Activated CD4-positive, alpha-beta T cell treated with anti-CD3 and anti-CD28 coated beads, Interleukin-2, amount 50 U/mL, for 16 hours (primary cell): ENCODE measurements around the gene BCL7B.
"Not testable (repeated sequence)": the region's sequence is repeated elsewhere in the genome, so short reads cannot be mapped to it uniquely, and the experiment has no call there.

Source experiments
- DNase-seq: peaks from one replicate; pipeline ENCODE4 v3.0.0-alpha.2; 2020

Gene BCL7B

GRCh38 chr7:73570977-73571376, 13.5 kb upstream of the BCL7B start:
- no peak for DNase-seq

GRCh38 chr7:73570521-73570920, 13.0 kb upstream of the BCL7B start:
- DNase-seq = no peak

- no peak for DNase-seq
Observed at GRCh38 chr7:73569042-73569608, 11.6 kb upstream of the BCL7B start.

- no peak for DNase-seq
Observed at GRCh38 chr7:73567846-73568685, 10.6 kb upstream of the BCL7B start.

GRCh38 chr7:73567140-73567539, 9.7 kb upstream of the BCL7B start:
- no peak for DNase-seq

GRCh38 chr7:73566431-73566830, 8.9 kb upstream of the BCL7B start:
- DNase-seq = not testable (repeated sequence)

DNA sequence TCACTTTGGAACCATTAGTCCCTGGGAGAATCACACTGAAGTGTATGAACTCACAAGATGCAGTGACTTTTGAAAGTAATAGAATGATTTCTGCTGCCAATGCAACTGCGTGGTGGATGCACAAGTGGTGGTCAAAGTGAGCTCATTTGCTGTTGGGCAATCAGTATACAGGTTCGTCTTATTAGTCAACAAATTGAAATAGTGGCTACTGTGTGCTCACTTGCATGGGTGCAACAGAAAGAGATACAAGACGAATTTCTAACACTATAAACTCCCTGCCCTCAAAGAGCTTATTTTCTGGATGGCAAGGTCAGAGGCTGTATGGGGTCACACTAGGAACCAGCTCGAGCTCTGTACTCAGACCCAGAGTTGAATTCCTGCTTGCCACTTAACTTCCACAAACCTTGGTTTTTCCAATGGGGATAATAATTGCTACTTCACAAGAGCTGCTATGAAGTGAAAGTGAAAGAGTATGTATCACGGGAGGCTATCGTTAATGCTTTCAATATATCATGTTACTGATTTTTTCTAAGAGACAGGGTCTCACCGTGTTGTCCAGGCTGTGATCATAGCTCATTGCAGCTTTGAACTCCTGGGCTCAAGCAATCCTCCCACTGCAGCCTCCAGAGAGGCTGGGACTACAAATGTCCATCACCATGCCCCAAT, 8.3 kb upstream of the BCL7B start:
- no peak for DNase-seq

DNA sequence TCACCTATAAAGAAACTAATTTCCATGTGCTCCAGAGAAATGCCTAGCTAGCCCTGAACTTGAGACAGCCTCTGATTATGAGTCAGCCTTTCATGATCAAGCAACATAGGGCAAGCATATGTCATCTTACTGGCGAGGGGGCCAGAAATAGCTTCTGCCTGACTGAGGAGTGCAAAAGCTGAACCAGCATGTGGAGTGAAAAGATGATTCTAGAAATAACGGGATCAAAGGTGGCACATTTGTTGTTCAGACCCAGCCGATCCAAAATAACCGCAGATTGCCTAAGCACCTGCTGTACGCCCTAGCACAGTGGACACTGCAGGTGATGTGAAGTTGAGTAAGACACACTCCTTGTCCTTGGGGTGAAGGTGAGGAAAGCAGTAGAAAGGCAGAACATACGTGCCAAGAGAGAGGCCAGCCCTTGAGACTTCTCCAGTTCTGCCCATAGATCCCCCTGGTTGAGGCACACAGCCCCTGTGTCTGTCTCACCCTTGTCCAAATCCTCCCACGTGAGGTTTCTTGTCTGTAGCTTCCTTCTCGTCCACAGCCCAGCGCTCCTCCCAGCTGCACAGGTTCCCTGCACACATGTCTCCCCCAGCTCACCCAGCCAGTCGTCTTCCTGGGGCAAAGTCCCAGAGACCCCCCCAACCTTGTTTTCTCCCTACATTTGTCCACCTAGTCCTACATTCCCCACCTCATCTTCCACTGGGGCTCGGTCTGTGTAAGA, 2.8 kb upstream of the BCL7B start:
- peak; percentile 46 for DNase-seq

- DNase-seq = peak; percentile 94
Observed at GRCh38 chr7:73557108-73557396, 438 bp downstream of the BCL7B start.

GRCh38 chr7:73556208-73557107, 1.0 kb downstream of the BCL7B start:
- DNase-seq = no peak

DNA sequence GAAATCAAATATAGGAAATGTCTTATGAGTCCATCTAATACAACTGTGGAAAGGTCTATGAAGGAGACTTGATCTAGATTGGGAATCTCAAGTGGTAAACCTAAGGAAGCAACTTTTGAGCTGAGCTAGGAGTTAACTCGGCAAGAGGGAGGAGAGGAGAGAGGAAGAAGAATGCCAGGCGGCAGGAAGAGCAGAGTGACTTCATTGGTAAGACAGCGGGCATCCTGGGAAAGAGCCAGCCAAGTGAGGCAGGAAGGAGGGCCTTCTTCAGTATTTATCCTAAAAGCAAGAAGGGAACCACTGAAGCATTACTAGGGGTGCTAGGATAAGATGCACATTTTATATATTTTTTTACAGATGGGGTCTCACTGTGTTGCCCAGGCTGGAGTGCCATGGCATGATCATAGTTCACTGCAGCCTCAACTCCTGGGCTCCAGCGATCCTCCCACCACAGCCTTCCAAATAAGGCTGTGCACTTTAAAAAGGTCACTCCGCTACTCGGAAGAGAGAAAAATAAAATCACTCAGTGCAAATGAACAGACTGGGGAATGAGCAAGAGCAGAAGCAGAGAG, 2.0 kb downstream of the BCL7B start:
- DNase-seq = no peak

DNA sequence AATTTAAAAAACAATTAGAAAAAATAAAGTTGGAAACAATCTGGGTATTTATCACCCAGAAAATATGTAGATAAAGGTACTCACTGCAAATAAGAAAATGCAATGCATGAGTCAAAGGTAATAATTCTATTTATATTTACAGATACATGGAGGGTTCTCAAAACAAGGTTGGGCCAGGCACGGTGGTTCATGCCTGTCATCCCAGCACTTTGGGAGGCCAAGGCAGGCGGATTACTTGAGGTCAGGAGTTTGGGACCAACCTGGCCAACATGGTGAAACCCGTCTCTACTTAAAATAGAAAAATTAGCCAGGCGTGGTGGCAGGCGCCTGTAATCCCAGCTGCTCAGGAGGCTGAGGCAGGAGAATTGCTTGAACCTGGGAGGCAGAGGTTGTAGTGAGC, 7.4 kb downstream of the BCL7B start:
- DNase-seq = not testable (repeated sequence)

DNA sequence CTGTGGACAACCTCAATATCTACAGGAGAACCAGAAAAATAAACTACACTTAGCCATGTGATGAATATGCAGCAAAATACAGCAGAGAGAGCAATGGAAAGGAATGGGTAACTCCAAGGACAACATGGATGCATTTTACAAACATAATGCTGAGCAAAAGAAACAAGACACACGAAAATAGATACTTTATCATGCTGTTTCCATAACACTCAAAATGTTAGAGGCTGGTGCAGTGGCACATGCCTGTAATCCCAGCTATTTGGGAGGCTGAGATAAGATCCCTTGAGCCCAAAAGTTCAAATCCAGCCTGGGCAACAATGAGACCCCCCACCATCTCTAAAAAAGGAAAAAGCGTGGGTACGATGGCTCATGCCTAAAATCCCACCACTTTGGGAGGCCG, 8.3 kb downstream of the BCL7B start:
- DNase-seq = no peak

DNA sequence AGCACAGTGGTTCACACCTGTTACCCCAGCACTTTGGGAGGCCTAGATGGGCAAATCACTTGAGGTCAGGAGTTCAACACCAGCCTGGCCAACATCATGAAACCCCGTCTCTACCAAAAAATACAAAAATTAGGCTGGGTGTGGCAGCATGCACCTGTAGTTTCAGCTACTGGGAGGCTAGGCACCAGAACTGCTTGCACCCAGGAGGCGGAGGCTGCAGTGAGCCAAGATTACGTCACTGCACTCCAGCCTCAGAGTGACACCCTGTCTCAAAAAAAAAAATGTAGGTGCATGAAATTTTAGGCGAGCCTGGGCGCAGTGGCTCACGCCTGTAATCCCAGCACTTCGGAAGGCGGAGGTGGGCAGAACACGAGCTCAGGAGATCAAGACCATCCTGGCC, 9.6 kb downstream of the BCL7B start:
- no peak for DNase-seq

DNA sequence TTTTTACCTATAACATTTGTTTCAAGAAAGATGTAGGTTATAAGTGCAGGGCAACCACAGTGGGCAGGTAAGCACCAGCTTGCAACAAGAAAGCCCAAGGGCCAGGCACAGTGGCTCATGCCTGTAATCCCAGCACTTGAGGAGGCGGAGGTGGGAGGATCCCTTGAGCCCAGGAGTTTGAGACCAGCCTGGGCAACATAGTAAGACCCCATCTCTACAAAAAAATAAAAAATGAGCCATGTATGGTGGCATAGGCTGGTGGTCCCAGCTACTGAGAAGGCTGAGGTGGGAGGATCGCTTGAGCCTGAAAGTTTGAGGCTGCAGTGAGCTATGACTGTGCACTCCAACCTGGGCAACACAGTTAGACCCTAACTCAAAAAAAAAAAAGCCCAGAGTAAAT, 12.8 kb downstream of the BCL7B start:
- no peak for DNase-seq

DNA sequence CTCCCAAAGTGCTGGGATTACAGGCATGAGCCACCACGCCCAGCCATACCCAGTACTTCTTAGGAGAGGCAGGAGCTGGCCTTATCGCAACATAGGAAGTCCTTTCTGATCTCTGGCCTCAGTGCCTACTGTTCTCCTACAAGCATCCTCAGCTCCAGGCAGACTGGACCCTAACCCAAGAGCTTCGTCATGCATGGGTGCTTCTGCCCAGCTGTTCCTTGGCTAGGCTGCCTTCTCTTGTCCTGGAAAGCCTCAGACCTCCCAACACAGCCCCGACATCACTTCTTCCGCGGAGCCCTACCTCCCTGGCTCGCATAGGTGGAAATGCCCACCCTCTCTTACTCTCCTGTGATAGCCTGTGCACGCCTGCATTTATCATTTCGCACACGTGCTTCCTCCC, 15.8 kb downstream of the BCL7B start:
- no peak for DNase-seq

DNA sequence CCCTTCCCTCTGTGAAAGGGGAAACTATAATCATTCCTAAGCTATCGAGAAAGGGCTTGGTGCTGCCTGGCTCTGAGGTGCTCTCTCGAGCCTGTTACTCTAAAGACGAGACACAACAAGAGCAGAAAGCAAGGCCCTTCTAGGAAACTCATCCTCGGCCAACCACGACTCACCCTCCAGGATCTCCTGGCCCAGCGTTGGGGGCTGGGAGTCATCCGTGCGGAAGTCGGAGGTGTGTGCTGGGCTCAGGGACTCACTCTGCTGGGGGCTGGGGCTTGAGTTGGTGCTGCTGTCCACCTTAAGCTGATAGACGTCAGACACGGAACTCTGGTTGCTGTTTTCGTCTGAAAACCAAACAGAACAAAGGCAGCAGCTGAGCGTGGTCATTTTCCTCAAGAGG, 17.8 kb downstream of the BCL7B start:
- DNase-seq = no peak

GRCh38 chr7:73538510-73538909, 19.0 kb downstream of the BCL7B start:
- not testable (repeated sequence) for DNase-seq

DNA sequence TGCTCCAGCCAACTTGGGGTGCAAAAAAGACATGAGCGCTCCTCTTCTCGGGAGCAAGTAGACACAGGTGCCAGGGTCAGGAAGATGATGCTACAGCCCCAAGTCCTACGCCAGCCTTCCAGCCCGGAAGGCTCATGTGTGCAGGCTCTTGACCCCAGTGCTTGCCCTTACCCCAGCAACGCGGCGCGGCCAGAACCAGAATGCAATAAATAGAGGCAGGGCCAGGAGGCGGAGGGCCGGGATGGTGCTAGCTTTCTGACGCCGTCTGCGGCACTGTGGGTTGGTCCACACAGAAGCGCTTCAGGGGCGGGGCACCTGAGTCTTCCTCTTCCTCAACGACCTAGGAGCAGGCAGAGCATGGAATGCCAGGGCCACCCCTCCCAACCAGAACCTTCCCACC, 20.4 kb downstream of the BCL7B start:
- no peak for DNase-seq

DNA sequence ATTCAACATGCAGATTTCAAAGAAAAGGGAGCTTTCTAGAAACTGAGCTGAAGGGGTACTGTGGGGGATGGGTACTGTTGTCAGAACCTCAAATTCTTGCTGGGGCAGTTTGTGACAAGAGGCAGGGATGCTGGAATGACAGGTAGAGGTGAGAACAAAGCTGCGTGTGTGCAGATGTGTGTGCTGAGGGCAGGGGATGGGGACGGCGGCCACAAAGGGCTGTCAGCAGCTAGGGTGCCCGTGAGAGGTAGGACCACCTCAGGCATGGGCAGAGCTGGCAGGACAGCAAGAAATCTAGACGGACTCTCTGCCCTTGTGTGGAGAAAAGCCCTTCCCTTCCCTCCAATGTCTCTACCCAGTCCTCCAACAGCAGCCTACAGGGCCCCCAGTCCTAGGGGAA, 21.0 kb downstream of the BCL7B start:
- no peak for DNase-seq

- not testable (repeated sequence) for DNase-seq
Observed at GRCh38 chr7:73535918-73536317, 21.6 kb downstream of the BCL7B start.

DNA sequence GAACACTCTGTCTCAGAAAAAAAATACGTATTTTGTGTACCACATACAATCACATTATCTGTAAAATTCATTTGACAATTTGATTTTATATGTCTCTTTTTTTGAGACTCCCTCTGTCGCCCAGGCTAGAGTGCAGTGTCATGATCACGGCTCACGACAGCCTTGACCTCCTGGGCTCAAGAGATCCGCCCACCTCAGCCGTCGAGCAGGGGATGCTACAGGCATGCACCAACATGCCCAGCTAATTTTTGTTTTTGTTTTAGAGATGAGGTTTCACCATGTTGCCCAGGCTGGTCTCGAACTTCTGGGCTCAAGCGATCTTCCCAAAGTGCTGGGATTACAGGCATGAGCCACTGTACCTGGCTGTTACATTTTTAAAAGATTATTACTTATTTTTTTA, 23.7 kb downstream of the BCL7B start:
- DNase-seq = no peak
